GM23248 (cell line): ENCODE data around the gene PELI3. TPM values are rescaled to one million over a fixed set of nuclear protein-coding genes. Genes with fewer than 3 reads are reported as not detected.
A peak's percentile ranks its signal among the peaks of the same experiment; 100 is the strongest.

ENCODE experiments used
- DNase-seq: peaks from one replicate; pipeline ENCODE4 v3.0.0-alpha.2; 2015
- H2AFZ ChIP-seq: fragments of 200-600 bp; sonication (generic); 2 replicates; pipeline ENCODE4 v1.6.1; 2016; ENCODE audit warnings: antibody characterized with exemption
- H3F3A ChIP-seq: fragments of 200-600 bp; sonication (generic); 2 replicates; pipeline ENCODE4 v1.6.1; 2016; ENCODE audit warnings: mild to moderate bottlenecking, antibody characterized with exemption, mixed run types; ENCODE audit not compliant: insufficient read depth
- H3K27ac ChIP-seq: fragments of 200-600 bp; sonication (generic); 2 replicates; pipeline ENCODE4 v1.5.1; 2016; ENCODE audit warnings: mild to moderate bottlenecking
- H3K27me3 ChIP-seq: fragments of 200-600 bp; sonication (generic); replicated peaks from 2 replicates; pipeline ENCODE4 v1.6.1; 2016; ENCODE audit warnings: mild to moderate bottlenecking; ENCODE audit not compliant: insufficient read depth
- H3K36me3 ChIP-seq: fragments of 200-600 bp; sonication (generic); 2 replicates; pipeline ENCODE4 v1.6.1; 2016; ENCODE audit warnings: low read depth, mild to moderate bottlenecking
- H3K4me1 ChIP-seq: fragments of 200-600 bp; sonication (generic); 2 replicates; pipeline ENCODE4 v1.6.1; 2016; ENCODE audit warnings: mild to moderate bottlenecking; ENCODE audit not compliant: insufficient read depth
- H3K4me2 ChIP-seq: fragments of 200-600 bp; sonication (generic); one replicate; pipeline ENCODE4 v1.6.1; 2016; ENCODE audit warnings: mild to moderate bottlenecking; ENCODE audit not compliant: unreplicated experiment
- H3K4me3 ChIP-seq: fragments of 200-600 bp; sonication (generic); 2 replicates; pipeline ENCODE4 v1.5.1; 2016; ENCODE audit warnings: mild to moderate bottlenecking
- H3K79me2 ChIP-seq: fragments of 200-600 bp; sonication (generic); 2 replicates; pipeline ENCODE4 v1.6.1; 2016; ENCODE audit warnings: mild to moderate bottlenecking; ENCODE audit not compliant: insufficient read depth
- H3K9ac ChIP-seq: fragments of 200-600 bp; sonication (generic); 2 replicates; pipeline ENCODE4 v1.6.1; 2016; ENCODE audit warnings: mild to moderate bottlenecking
- H3K9me2 ChIP-seq: fragments of 200-600 bp; sonication (generic); 2 replicates; pipeline ENCODE4 v1.6.1; 2016; ENCODE audit warnings: mixed run types, mild to moderate bottlenecking, moderate library complexity; ENCODE audit not compliant: insufficient read depth
- H3K9me3 ChIP-seq: fragments of 200-600 bp; sonication (generic); one replicate; pipeline ENCODE4 v1.6.1; 2017; ENCODE audit warnings: low read depth
- H4K20me1 ChIP-seq: fragments of 200-600 bp; sonication (generic); 2 replicates; pipeline ENCODE4 v1.6.0; 2016; ENCODE audit not compliant: insufficient read depth
- EZH2 ChIP-seq: fragments of 200-600 bp; sonication (generic); IDR thresholded peaks from 2 replicates; pipeline ENCODE4 v1.6.1; 2018; ENCODE audit warnings: antibody characterized with exemption, mild to moderate bottlenecking; ENCODE audit not compliant: insufficient read depth, poor library complexity, severe bottlenecking
- EZH2phosphoT487 ChIP-seq: fragments of 200-600 bp; sonication (generic); IDR thresholded peaks from 2 replicates; pipeline ENCODE4 v1.6.1; 2018; ENCODE audit warnings: antibody characterized with exemption, moderate library complexity, mild to moderate bottlenecking, low read depth; ENCODE audit not compliant: insufficient read depth
- WGBS, 2 experiments: methylation state at CpG; one replicate each; pipeline ENCODE4 v1.1.6; 2015 to 2017; ENCODE audit warnings: low lambda C conversion rate in 2 of 2, low coverage in 1 of 2; ENCODE audit errors: missing lambda C conversion rate in 2 of 2; 5-methylcytosine and 5-hydroxymethylcytosine counted together
- in situ Hi-C: fragments of 300-500 bp; cut with MboI; formaldehyde crosslinking; loops from 2 replicates; pipeline ENCODE4 v1.15.0; 2020
- polyA plus RNA-seq: library from polyadenylated mRNA; unstranded; fragments of >200 nt; fragmentation: Nextera tagmentation; extraction: Ambion mirVana; gene quantifications from 2 replicates; pipeline ENCODE4 v1.2.1, GENCODE V29; 2016
- total RNA-seq: library from RNA; depleted of rRNA; stranded (reverse); fragments of >200 nt; shearing (Covaris generic); gene quantifications from 2 replicates; pipeline ENCODE4 v1.2.3, GENCODE V29; 2014

PELI3 gene
- total and polyA plus RNA-seq, 2 experiments from 2014 or later = 5.3 to 10.5 TPM

GRCh38 chr11:66467034-66467659, 442 bp downstream of the PELI3 start:
- H3K4me1 ChIP-seq = no peaks in the 10 kb centered on the region
- no peaks in the 10 kb centered on the region for H3K27me3 ChIP-seq
- TF ChIP-seq EZH2 = no peak
- TF ChIP-seq EZH2phosphoT487 = no peak
- H3K9me2 ChIP-seq = no peaks in the 10 kb centered on the region
- H3K36me3 ChIP-seq = no peaks in the 10 kb centered on the region
- H3K27ac ChIP-seq = no peak overlapping the region
- no peaks in the 10 kb centered on the region for H3K9me3 ChIP-seq
- H3K79me2 ChIP-seq = no peaks in the 10 kb centered on the region
- peak overlapping the region; percentile 79 for H3K9ac ChIP-seq
- WGBS, 2 experiments = 1 to 3% methylated on average over 29 to 45 of the region's 72 CpGs
- H3F3A ChIP-seq = no peaks in the 10 kb centered on the region
- in situ Hi-C loops = no loop called here
- H3K4me2 ChIP-seq = peak overlapping the region; percentile 86
- peak overlapping the region; percentile 82 for H2AFZ ChIP-seq
- peak overlapping the region; percentile 85 for H3K4me3 ChIP-seq
- H4K20me1 ChIP-seq = no peaks in the 10 kb centered on the region
- DNase-seq = peak; percentile 79

GRCh38 chr11:66467756-66468155, 1.1 kb downstream of the PELI3 start:
- Histone ChIP-seq H3K79me2 (no peaks in the 10 kb centered on the region), H3F3A (no peaks in the 10 kb centered on the region), H3K9me3 (no peaks in the 10 kb centered on the region), H3K27me3 (no peaks in the 10 kb centered on the region), H3K4me3 (peak overlapping the region; percentile 85), H3K9me2 (no peaks in the 10 kb centered on the region), H3K27ac (no peak overlapping the region), H4K20me1 (no peaks in the 10 kb centered on the region), H3K9ac (peak overlapping the region; percentile 79), H3K4me2 (peak overlapping the region; percentile 86), H3K4me1 (no peaks in the 10 kb centered on the region), H2AFZ (peak overlapping the region; percentile 82), H3K36me3 (no peaks in the 10 kb centered on the region)
- 44 to 49% methylated on average over 6 of the region's 6 CpGs for WGBS, 2 experiments
- DNase-seq = peak; percentile 25
- TF ChIP-seq EZH2phosphoT487 = no peak
- no peak for TF ChIP-seq EZH2
- in situ Hi-C loops = no loop called here

GRCh38 chr11:66468691-66469090, 2.0 kb downstream of the PELI3 start:
- 87 to 92% methylated on average over 6 of the region's 6 CpGs for WGBS, 2 experiments
- Histone ChIP-seq H3K27me3 (no peaks in the 10 kb centered on the region), H3K4me1 (no peaks in the 10 kb centered on the region)

GRCh38 chr11:66469441-66469840, 2.7 kb downstream of the PELI3 start:
- Histone ChIP-seq H3K27ac (no peak overlapping the region), H3F3A (no peaks in the 10 kb centered on the region), H3K9ac (no peak overlapping the region), H3K4me3 (no peak overlapping the region), H3K27me3 (no peaks in the 10 kb centered on the region), H2AFZ (no peak overlapping the region), H3K4me2 (no peak overlapping the region), H3K79me2 (no peaks in the 10 kb centered on the region), H3K9me3 (no peaks in the 10 kb centered on the region), H3K9me2 (no peaks in the 10 kb centered on the region), H3K36me3 (no peaks in the 10 kb centered on the region), H3K4me1 (no peaks in the 10 kb centered on the region), H4K20me1 (no peaks in the 10 kb centered on the region)
- TF ChIP-seq EZH2 (no peak), EZH2phosphoT487 (no peak)
- 50 to 60% methylated on average over 1 of the region's 1 CpG for WGBS, 2 experiments
- in situ Hi-C loops = no loop called here
- DNase-seq = no peak

More at GRCh38 chr11:66468691-66469090, 2.0 kb downstream of the PELI3 start:
- H3K4me3 ChIP-seq = no peak overlapping the region
- H3K9ac ChIP-seq = no peak overlapping the region
- H3K4me2 ChIP-seq = no peak overlapping the region
- no peak for DNase-seq
- H2AFZ ChIP-seq = no peak overlapping the region
- TF ChIP-seq EZH2 (no peak), EZH2phosphoT487 (no peak)
- H3K9me2 ChIP-seq = no peaks in the 10 kb centered on the region
- no peaks in the 10 kb centered on the region for H4K20me1 ChIP-seq
- no peaks in the 10 kb centered on the region for H3K79me2 ChIP-seq
- no peaks in the 10 kb centered on the region for H3K9me3 ChIP-seq
- in situ Hi-C loops = no loop called here
- no peak overlapping the region for H3K27ac ChIP-seq
- H3K36me3 ChIP-seq = no peaks in the 10 kb centered on the region
- no peaks in the 10 kb centered on the region for H3F3A ChIP-seq
